ENCODE data around the gene HRH1. TPM values are rescaled to one million over a fixed set of nuclear protein-coding genes. Genes with fewer than 3 reads are reported as not detected.
"Not testable (repeated sequence)": the region's sequence is repeated elsewhere in the genome, so short reads cannot be mapped to it uniquely, and the experiment has no call there.

The HRH1 gene
- total RNA-seq, result not detected in 2 replicates
- long read RNA-seq, result 0 reads

DNA sequence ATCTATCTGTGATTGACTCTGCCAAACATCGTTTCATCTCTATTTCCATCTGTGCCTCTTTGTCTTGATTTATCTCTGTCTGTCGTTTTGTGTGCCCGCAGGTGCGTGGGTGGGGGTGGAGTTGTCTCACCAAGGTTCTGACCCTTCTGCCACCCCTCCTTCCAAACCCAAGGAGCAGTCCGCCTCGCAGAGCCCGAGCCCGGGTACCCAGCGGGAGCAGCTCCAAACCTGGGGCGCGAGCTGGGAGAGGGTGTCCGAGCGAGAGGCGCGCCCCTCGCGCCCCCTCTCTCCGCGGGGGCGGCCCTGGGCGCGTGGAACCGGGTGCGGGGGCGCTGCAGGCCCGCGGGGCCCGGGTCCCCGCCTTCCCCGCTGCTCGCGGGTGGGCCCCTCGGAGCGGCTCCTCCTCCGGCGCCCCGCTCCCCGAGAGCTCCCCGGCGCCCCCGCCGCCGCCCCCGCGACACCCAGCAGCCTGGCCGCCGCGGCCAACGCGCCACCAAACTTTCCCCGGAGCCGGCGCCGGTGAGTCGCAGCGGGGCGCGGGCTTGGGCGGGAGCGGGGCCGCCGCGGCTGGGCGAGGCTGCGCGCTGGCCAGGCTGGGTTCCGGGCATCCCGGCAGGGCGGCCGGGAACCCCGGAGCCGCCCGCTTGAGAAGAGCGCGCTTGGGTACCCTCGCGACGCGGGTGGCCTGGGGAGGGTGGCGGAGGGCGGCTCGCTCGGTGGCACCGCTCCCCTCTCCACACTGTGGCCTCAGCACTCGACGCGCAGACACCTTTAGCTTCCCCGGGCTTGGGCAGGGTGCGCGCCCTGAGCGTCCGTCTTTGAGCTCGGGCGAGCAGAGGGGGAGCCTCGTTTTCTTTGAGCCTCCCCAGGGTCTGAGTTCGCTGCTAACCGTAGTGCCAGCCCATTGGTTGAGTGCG is at the start of gene HRH1:
Gene HRH1 (plus strand): TSS at position 458 of the 917 bp plus-strand sequence. CDS start 104,545 bp downstream, outside the sequence.
- Mint-ChIP-seq H3K4me3 (peak within 1 kb of the TSS; percentile 72), H3K9me3 (no peaks in the 10 kb centered on the region), H3K27ac (ENCODE audit: unreplicated experiment) (no peak within 1 kb of the TSS), H3K27me3 (ENCODE audit: low read depth) (peaks cover 93% of the 10 kb centered on the region), H3K4me1 (peaks cover 13% of the 10 kb centered on the region), H3K36me3 (ENCODE audit: low read depth) (no peaks in the 10 kb centered on the region)
- TF ChIP-seq CTCF (conservative IDR thresholded peaks at IDR 0.05), result no peak
- no peak for DNase-seq (ENCODE audit: low read depth, low spot score)

DNA sequence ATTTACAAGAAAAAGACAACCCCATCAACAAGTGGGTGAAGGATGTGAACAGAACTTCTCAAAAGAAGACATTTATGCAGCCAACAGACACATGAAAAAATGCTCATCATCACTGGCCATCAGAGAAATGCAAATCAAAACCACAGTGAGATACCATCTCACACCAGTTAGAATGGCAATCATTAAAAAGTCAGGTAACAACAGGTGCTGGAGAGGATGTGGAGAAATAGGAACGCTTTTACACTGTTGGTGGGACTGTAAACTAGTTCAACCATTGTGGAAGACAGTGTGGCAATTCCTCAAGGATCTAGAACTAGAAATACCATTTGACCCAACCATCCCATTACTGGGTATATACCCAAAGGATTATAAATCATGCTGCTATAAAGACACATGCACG is 41.0 kb upstream of the HRH1 start:
- H3K27me3 Mint-ChIP-seq (ENCODE audit: low read depth), result peaks cover 35% of the 10 kb centered on the region
- not testable (repeated sequence) for H3K9me3 Mint-ChIP-seq; H3K4me1 Mint-ChIP-seq; H3K36me3 Mint-ChIP-seq (ENCODE audit: low read depth); H3K27ac Mint-ChIP-seq (ENCODE audit: unreplicated experiment); H3K4me3 Mint-ChIP-seq; DNase-seq (ENCODE audit: low read depth, low spot score)

- no peaks in the 10 kb centered on the region for H3K9me3 Mint-ChIP-seq
Observed at GRCh38 chr3:11115548-11115947, 38.7 kb upstream of the HRH1 start.

DNA sequence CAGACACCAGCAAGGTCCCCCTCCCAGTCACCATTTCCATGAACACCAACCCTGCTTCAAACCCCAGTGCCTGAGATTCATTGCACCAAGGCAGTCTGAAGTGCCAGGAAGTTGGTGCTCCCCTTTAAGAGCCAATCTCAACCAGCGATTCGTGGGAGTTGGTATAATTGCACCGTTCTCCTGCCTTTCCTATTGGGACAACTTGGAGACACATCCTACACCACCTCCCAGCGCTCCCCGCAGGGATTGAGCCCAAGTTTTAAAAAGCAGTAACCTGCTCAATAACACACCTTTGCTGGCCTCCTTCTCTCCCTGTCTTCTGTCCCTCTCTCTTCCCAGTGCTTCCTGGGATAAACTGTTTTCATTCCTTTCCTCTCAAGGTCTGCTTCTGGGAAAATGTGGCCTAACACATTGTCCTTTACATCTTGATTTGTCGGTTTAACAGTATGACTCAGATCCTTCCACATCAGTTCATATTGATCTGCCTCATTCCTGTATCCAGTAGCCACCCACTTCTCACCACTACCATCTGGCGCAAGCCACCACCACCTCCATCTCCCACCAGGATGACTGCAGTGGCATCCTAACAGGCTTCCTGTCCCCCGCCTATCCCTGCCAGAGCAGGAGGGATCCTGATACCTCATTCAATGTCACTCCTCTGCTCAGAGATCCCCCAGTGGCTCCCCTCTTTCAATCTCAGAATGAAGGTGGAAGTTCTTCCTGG is 37.8 kb upstream of the HRH1 start:
- no peak overlapping the region for H3K27ac Mint-ChIP-seq (ENCODE audit: unreplicated experiment)
- no peaks in the 10 kb centered on the region for H3K9me3 Mint-ChIP-seq
- H3K4me1 Mint-ChIP-seq, result no peaks in the 10 kb centered on the region
- no peak for DNase-seq (ENCODE audit: low read depth, low spot score)
- H3K36me3 Mint-ChIP-seq (ENCODE audit: low read depth), result no peaks in the 10 kb centered on the region
- H3K27me3 Mint-ChIP-seq (ENCODE audit: low read depth), result peaks cover 17% of the 10 kb centered on the region
- no peak overlapping the region for H3K4me3 Mint-ChIP-seq
- no peak for TF ChIP-seq CTCF (conservative IDR thresholded peaks at IDR 0.05)

More at GRCh38 chr3:11115548-11115947, 38.7 kb upstream of the HRH1 start:
- H3K27me3 Mint-ChIP-seq (ENCODE audit: low read depth), result peaks cover 16% of the 10 kb centered on the region
- no peaks in the 10 kb centered on the region for H3K36me3 Mint-ChIP-seq (ENCODE audit: low read depth)
- no peak for TF ChIP-seq CTCF (conservative IDR thresholded peaks at IDR 0.05)
- no peak for DNase-seq (ENCODE audit: low read depth, low spot score)
- no peaks in the 10 kb centered on the region for H3K4me1 Mint-ChIP-seq
- no peak overlapping the region for H3K27ac Mint-ChIP-seq (ENCODE audit: unreplicated experiment)
- H3K4me3 Mint-ChIP-seq, result no peak overlapping the region

DNA sequence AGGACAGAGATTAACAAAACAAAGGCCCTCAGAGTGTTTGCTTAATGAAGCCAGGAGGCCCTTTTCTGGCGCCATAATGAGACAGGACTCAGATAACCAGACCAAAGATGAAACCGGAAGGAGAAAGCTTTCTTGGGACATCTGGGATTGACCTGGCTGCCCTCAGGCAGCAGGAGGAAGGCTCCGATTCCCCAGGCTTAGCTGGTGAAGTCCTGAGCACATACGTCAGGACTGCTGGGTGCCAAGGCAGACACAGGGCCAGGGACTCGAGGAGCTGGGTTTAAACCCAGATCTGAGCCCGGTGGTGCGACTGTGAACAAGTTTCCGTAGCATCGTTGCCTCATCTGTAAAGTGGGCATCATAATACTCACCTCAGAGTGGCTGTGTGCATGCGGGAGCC is 36.7 kb upstream of the HRH1 start:
- no peak overlapping the region for H3K4me3 Mint-ChIP-seq
- DNase-seq (ENCODE audit: low read depth, low spot score), result no peak
- no peak for TF ChIP-seq CTCF (conservative IDR thresholded peaks at IDR 0.05)
- no peak overlapping the region for H3K27ac Mint-ChIP-seq (ENCODE audit: unreplicated experiment)
- H3K4me1 Mint-ChIP-seq, result no peaks in the 10 kb centered on the region
- H3K27me3 Mint-ChIP-seq (ENCODE audit: low read depth), result peaks cover 6% of the 10 kb centered on the region
- H3K9me3 Mint-ChIP-seq, result peaks cover 3% of the 10 kb centered on the region
- H3K36me3 Mint-ChIP-seq (ENCODE audit: low read depth), result no peaks in the 10 kb centered on the region
